Fibroblast of skin of scalp (primary cell): ENCODE measurements around the gene RBM25. TPM values are rescaled to one million over a fixed set of nuclear protein-coding genes. Genes with fewer than 3 reads are reported as not detected.
"Not testable (repeated sequence)": the region's sequence is repeated elsewhere in the genome, so short reads cannot be mapped to it uniquely, and the experiment has no call there.

Source experiments
- DNase-seq: peaks from one replicate; pipeline ENCODE4 v3.0.0-alpha.2; 2013
- polyA plus RNA-seq, 2 experiments: library from polyadenylated mRNA; unstranded; fragments of 120-200 nt; gene quantifications; one replicate each; pipeline ENCODE4 v1.2.1, GENCODE V29; 2013; ENCODE audit not compliant: insufficient read length in 2 of 2

Gene RBM25
- 50.8 TPM for polyA plus RNA-seq (2013, experiment 1 of 2; ENCODE audit: insufficient read length)
- polyA plus RNA-seq (2013, experiment 2 of 2; ENCODE audit: insufficient read length) = 67.5 TPM

DNA sequence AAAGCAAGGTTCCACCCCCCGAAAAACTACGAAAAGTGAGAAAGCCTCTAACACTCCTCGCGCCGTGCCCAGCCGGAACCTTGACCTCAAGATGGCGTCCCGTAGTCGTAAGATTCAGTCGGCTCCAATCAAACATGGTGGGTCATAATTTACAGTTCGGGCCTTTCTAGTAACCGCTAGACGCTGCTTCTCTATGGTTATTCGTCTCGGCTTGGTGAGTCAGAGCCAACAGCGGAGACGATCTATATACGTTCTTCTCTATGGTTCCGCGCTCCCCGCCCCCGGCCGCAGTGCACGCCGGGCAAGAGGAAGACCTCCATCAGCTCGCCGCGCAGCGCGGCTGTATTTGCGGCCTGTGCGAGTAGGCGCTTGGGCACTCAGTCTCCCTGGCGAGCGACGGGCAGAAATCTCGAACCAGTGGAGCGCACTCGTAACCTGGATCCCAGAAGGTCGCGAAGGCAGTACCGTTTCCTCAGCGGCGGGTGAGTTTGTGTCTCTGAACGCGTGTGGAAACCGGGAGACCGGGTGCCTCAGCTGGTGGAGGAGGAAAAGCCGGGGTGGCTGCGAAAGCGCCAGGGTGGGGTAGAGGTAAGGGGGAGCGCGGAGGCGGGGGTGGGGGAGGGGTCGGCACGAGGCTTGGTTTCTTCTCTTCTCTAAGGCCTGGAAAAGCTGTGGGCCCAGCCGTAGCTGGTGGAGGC is at the start of gene RBM25:
Gene RBM25, plus strand, starts transcription at position 311 of the 698 bp plus-strand sequence. CDS start 13,108 bp downstream, outside the sequence.
- DNase-seq = peak; percentile 99

DNA sequence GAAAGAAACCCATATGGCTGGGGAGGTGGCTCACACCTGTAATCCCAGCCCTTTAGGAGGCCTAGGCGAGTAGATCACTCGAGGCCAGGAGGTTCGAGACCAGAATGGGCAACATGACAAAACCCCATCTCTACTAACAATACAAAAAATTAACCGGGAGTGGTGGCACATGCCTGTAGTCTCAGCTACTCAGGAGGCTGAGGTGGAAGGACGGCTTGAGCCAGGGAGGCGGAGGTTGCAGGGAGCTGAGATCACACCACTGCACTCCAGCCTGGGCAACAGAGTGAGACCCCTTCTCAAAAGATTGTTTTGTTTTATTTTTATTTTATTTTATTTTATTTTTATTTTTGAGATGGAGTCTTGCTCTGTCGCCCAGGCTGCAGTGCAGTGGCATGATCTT is 47.1 kb upstream of the RBM25 start:
- DNase-seq = not testable (repeated sequence)

- DNase-seq = no peak
Observed at GRCh38 chr14:73014105-73014504, 44.2 kb upstream of the RBM25 start.

DNA sequence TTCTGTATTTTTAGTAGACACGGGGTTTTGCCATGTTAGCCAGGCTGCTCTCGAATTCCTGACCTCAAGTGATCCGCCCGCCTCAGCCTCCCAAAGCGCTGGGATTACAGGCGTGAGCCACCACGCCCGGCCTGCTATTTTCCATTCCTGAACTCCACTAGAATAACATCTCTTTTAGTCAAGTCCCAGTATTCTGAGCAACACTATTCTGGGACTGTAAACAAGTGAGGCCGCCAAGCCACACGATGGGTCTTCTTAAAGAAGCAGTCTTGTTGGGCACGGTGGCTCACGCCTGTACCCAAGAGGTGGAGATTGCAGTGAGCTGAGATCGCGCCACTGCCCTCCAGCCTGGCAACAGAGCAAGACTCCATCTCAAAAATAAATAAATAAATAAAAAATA is 42.8 kb upstream of the RBM25 start:
- not testable (repeated sequence) for DNase-seq

DNA sequence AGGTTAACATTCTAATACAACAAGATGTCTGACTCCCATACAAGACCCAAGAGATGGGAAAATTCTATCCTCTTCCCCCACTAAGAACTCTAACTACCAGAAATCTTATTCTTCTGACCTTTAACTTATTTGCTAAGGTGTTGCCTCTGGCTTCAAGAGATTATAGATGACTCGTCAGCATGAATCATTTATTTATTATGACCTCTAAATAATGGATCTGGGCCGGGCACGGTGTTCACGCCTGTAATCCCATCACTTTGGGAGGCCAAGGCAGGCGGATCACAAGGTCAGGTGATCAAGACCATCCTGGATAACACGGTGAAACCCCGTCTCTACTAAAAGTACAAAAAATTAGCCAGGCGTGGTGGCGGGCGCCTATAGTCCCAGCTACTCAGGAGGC is 42.3 kb upstream of the RBM25 start:
- DNase-seq = not testable (repeated sequence)

DNA sequence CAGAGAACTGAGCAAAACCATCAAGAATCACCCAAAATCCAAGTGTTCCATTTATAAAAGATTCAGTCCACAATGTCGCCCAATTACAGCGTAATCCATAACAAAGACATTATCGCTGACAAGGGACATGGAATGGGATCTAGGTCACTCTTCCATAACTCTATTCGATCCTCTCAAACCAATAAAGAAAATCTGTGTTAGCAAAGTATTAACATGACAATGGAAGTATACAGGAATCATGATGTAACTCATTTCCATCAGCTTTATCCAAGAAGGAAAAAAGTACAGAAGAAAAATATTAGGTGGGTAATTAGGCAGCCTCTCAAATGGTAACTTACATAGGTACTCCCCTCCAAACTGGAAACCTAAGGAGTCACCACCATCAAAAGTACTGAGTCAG is 36.3 kb upstream of the RBM25 start:
- DNase-seq = no peak

- peak; percentile 30 for DNase-seq
Observed at GRCh38 chr14:73025544-73025943, 32.8 kb upstream of the RBM25 start.

GRCh38 chr14:73026243-73026844 is 32.0 kb upstream of the RBM25 start:
- no peak for DNase-seq

GRCh38 chr14:73026845-73027542 is 31.3 kb upstream of the RBM25 start, which contains the start of gene ZFYVE1:
Gene ZFYVE1, minus strand, starts transcription at chr14:73027106. Its CDS starts 2,598 bp downstream, at chr14:73024508.
- DNase-seq = peak; percentile 99

GRCh38 chr14:73027546-73027945 is 30.8 kb upstream of the RBM25 start:
- no peak for DNase-seq

DNA sequence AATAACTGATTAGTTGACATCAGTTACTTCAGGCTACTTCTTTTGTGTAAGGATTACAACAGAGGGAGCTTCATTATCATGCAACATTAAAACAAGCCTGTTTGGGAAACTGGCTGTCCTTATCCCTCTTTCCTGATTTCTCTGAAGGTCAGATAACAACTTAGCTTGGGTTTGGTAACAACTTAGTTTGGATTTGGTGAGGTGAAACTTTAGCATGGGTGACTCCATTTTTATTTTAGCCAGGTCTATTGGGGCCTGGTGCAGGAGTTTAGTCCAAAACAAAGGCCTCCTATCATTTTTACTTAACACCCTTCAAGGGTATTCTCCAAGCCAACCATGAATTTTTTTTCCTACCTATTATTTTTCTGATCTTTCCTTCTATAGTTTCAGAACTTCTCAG is 30.4 kb upstream of the RBM25 start:
- DNase-seq = no peak

DNA sequence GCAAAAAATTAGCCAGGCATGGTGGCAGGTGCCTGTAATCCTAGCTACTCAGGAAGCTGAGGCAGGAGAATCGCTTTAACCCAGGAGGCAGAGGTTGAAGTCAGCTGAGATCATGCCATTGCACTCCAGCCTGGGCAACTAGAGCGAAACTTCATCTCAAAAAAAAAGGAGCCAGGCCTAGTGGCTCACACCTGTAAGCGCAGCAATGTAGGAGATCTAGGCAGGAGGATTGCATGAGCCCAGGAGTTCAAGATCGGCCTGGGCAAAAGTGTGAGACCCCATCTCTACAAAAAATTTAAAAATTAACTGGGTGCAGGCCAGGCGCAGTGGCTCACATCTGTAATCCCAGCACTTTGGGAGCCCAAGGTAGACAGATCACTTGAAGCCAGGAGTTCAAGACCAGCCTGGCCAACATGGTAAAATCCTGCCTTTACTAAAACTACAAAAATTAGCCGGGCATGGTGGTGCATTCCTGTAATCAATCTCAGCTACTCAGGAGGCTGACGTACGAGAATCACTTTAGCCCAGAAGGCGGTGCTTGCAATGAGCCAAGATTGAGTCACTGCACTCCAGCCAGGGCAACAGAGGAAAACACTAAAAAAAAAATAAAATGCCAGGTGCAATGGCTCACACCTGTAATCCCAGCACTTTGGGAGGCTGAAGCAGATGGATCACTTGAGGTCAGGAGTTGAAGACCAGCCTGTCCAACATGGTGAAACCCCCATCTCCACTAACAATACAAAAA is 21.5 kb upstream of the RBM25 start:
- DNase-seq = not testable (repeated sequence)

GRCh38 chr14:73047808-73048207 is 10.5 kb upstream of the RBM25 start:
- no peak for DNase-seq

DNA sequence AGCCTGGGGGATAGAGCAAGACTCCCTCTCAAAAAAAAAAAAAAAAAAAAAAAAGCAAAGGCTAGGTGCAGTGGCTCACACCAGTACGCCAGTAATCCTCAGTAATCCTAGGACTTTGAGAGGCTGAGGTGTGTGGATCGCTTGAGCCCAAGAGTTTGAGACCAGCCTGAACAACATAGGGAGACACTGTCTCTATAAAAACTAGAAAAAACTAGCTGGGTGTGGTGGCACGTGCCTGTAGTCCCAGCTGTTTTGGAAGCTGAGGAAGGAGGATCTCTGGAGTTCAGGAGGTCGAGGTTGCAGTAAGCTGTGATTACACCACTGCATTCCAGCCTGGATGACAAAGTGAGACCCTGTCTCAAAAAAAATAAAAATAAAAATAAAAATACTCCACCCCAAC is 8.9 kb upstream of the RBM25 start:
- DNase-seq = no peak

GRCh38 chr14:73055251-73055650 is 3.1 kb upstream of the RBM25 start:
- no peak for DNase-seq

DNA sequence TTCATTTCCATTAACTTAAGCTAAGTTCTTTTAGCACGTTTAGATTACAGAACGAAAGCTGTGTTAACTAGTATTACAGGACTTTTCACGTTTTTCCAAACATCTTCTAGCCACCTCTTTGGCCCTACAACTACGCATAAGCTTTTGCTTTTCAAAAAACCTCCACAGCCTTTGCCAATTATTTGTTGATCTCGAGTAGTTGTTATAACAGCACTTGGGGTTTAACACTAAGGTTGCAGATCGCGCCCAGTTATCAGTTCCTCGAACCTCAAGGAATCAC is 450 bp upstream of the RBM25 start:
- DNase-seq = no peak

DNA sequence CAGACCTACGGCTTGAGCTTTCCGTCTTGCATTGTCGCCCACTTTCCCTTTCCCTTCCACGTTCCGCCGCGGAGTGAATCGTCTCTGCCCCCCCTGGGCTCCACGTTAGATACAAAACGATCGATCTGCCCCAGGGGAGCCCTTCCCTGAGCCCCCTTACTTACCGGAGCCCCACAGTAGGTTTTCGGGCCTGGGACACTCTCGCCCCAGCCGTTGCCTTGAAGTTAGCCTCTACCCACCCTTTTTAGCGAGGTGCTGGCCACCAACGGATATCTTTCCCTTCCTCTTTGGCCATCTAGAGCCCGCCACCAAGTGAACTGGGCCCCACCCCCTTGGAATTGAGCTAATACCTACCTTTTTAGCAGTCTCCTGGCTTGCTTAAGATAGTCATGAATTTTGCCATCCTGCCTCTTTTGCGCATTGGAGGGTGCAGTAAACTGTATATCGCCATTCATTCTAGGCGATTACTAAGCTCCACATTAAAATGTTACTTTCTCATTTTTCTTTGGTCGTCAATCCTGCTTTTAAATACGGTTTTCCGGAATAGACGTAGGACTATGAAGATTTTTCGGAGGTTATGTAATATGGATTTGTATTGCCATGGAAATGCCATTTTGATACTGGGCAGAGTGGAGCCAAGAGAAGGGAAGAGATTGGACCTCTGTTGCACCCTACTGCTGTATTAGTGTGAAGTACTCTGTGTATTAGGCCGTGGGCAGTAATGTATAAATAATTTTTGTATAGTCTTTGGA is 764 bp downstream of the RBM25 start:
- DNase-seq = peak; percentile 17

DNA sequence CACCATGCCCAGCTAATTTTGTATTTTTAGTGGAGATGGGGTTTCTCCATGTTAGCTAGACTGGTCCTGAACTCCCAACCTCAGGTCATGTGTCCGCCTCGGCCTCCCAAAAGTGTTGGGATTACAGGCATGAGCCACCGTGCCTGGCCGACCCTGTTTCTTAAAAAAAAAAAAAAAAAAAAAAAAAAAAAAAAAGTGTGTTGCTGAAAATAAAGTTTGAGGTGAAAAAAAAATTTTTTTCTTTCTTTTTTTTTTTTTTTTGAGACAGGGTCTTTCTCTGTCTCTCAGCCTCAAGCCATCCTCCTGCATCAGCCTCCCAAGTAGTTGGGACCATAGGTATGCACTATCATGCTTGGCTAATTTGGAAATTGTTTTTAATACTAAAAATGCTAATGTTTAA is 11.3 kb downstream of the RBM25 start:
- DNase-seq = no peak

- DNase-seq = no peak
Observed at GRCh38 chr14:73091044-73091443, 32.7 kb downstream of the RBM25 start.

DNA sequence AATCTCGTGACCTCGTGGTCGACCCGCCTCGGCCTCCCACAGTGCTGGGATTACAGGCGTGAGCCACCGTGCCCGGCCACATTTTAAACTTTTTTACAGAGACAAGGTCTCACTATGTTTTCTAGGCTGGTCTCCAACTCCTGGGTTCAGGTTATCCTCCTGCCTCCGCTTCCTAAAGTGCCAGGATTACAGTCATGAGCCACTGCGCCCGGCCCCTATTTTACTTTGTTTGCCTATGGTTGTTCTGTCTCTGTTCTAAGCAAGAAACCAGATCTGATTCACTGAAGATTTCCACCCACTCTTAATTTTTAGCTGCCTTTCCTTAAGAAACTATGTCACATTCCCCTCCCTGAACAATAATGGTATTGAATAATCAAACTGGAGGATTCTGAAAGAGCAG is 39.1 kb downstream of the RBM25 start:
- no peak for DNase-seq

GRCh38 chr14:73100334-73100733 is 42.0 kb downstream of the RBM25 start:
- DNase-seq = no peak

DNA sequence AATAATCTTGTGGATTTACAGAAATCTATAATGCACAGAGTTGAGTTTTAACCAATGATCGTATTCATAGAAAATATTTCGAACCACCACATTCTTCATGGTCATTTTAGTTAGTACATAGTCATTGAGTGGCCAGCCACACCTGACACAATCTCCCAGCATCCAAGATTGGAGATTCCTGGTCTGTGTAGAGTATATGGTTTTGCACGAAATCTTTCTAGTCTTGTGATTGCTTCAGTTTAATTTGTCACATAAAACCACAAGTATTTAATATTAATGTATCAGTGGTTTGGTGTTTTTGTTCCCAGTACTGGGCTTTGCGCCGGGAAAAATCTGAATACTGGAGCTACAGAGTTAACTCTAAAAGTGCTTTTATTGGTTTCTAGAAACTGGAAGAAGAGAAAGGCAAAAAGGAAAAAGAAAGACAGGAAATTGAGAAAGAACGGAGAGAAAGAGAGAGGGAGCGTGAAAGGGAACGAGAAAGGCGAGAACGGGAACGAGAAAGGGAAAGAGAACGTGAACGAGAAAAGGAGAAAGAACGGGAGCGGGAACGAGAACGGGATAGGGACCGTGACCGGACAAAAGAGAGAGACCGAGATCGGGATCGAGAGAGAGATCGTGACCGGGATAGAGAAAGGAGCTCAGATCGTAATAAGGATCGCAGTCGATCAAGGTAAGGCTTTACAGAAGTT is 44.6 kb downstream of the RBM25 start:
- no peak for DNase-seq
